GM12878 (cell line): ENCODE results near the gene ZC3H8. TPM values are rescaled to one million over a fixed set of nuclear protein-coding genes. Genes with fewer than 3 reads are reported as not detected.

Experiments
- ATAC-seq: fragments of 200-7000 bp; cut with Tn5 transposase; 3 replicates; pipeline ENCODE4 v1.9.1; 2020; ENCODE audit warnings: mild to moderate bottlenecking, moderate library complexity
- BruUV-seq: library from RNA; stranded (reverse); fragments of 400-500 nt; replicated peaks from 2 replicates; lab custom pipeline; 2021; lab: Mats Ljungman, UMichigan
- CTCF ChIA-PET: fragments of 300-600 bp; sonication (Branson Sonifier 250); formaldehyde crosslinking; extraction: SDS; loops from one replicate; lab custom pipeline; 2021; ENCODE audit warnings: inconsistent platforms; lab: Yijun Ruan, JAX
- POLR2A ChIA-PET: fragments of 350-600 bp; formaldehyde crosslinking; extraction: SDS; loops from one replicate; lab custom pipeline; 2021; ENCODE audit warnings: inconsistent platforms; lab: Charles Lee
- RAD21 ChIA-PET: fragments of 300-600 bp; sonication (Branson Sonifier 250); formaldehyde crosslinking; loops from one replicate; lab custom pipeline; 2023; ENCODE audit warnings: antibody characterized with exemption; ENCODE audit not compliant: unreplicated experiment; lab: Charles Lee
- SMC1A ChIA-PET: fragments of 300-600 bp; sonication (Branson Sonifier 250); formaldehyde crosslinking; loops from one replicate; lab custom pipeline; 2023; ENCODE audit not compliant: unreplicated experiment, uncharacterized antibody; lab: Charles Lee
- DNase-seq: peaks from one replicate; pipeline ENCODE4 v3.0.0-alpha.2; 2011; ENCODE audit warnings: low read depth, low spot score
- FAIRE-seq: peaks from 3 replicates; lab custom pipeline; 2011; peaks lifted over from hg19 to GRCh38; lab: Jason Lieb, UNC
- H2AFZ ChIP-seq: 2 replicates; pipeline ENCODE4 v1.6.0; 2011; ENCODE audit warnings: low read depth, low read length, control low read depth; ENCODE audit not compliant: control insufficient read depth
- H3K27ac ChIP-seq: 2 replicates; pipeline ENCODE4 v1.5.1; 2011; ENCODE audit warnings: control low read depth; ENCODE audit not compliant: control insufficient read depth, insufficient read depth
- H3K27me3 ChIP-seq, 2 experiments: replicated peaks in 1 of 2; 2 replicates each; pipeline versions ENCODE4 v1.6.0 to v1.6.1; 2011; ENCODE audit warnings: low read length in 1 of 2; ENCODE audit not compliant: control insufficient read depth in 2 of 2, insufficient read depth in 2 of 2
- H3K36me3 ChIP-seq, 2 experiments: 2 replicates each; pipeline ENCODE4 v1.5.1; 2011; ENCODE audit warnings: low read length in 1 of 2; ENCODE audit not compliant: control insufficient read depth in 2 of 2, insufficient read depth in 2 of 2
- H3K4me1 ChIP-seq: 2 replicates; pipeline ENCODE4 v1.6.1; 2011; ENCODE audit warnings: mild to moderate bottlenecking, low read length, moderate library complexity, mixed read lengths; ENCODE audit not compliant: control insufficient read depth, insufficient read depth
- H3K4me2 ChIP-seq: 2 replicates; pipeline ENCODE4 v1.6.0; 2011; ENCODE audit warnings: control low read depth; ENCODE audit not compliant: control insufficient read depth, insufficient read depth
- H3K4me3 ChIP-seq: fragments of 200-600 bp; sonication (generic); 2 replicates; pipeline ENCODE4 v1.5.1; 2016
- H3K79me2 ChIP-seq: 2 replicates; pipeline ENCODE4 v1.6.0; 2011; ENCODE audit warnings: low read length; ENCODE audit not compliant: control insufficient read depth, insufficient read depth
- H3K9ac ChIP-seq: 2 replicates; pipeline ENCODE4 v1.8.0; 2011; ENCODE audit warnings: low read length, control low read depth, mixed read lengths; ENCODE audit not compliant: control insufficient read depth, insufficient read depth
- H3K9me3 ChIP-seq: replicated peaks from 3 replicates; pipeline ENCODE4 v1.5.1; 2011; ENCODE audit warnings: mild to moderate bottlenecking, low read length; ENCODE audit not compliant: control insufficient read depth, insufficient read depth
- H4K20me1 ChIP-seq: 2 replicates; pipeline ENCODE4 v1.6.0; 2011; ENCODE audit not compliant: control insufficient read depth, insufficient read depth
- CEBPZ ChIP-seq: fragments of 150-350 bp; IDR thresholded peaks from 2 replicates; pipeline ENCODE4 v1.6.1; 2016; ENCODE audit warnings: low read depth, low read length
- CUX1 ChIP-seq: IDR thresholded peaks from 2 replicates; pipeline ENCODE4 v1.6.1; 2012; ENCODE audit warnings: improper control_type of control experiment, low read depth, low read length; ENCODE audit not compliant: insufficient replicate concordance
- IKZF2 ChIP-seq, 2 experiments: fragments of 450-650 bp; IDR thresholded peaks; 2 replicates each; pipeline ENCODE4 v1.6.1; 2017; ENCODE audit warnings: mild to moderate bottlenecking in 2 of 2, moderate library complexity in 2 of 2
- IRF3 ChIP-seq: fragments of 450-650 bp; IDR thresholded peaks from 2 replicates; pipeline ENCODE4 v1.6.1; 2014; ENCODE audit warnings: mild to moderate bottlenecking
- NFIC ChIP-seq: IDR thresholded peaks from 2 replicates; pipeline ENCODE4 v1.6.1; 2012; ENCODE audit warnings: low read depth, mild to moderate bottlenecking, inconsistent platforms, low read length, moderate library complexity
- NFXL1 ChIP-seq: fragments of 450-650 bp; IDR thresholded peaks from 2 replicates; pipeline ENCODE4 v1.6.1; 2017; ENCODE audit warnings: antibody characterized with exemption, mild to moderate bottlenecking, borderline replicate concordance
- SMARCA5 ChIP-seq: fragments of 450-650 bp; IDR thresholded peaks from 2 replicates; pipeline ENCODE4 v1.6.1; 2017; ENCODE audit warnings: mild to moderate bottlenecking
- SP1 ChIP-seq: IDR thresholded peaks from one replicate; pipeline ENCODE4 v1.6.1; 2011; ENCODE audit warnings: low read depth, low read length
- ZBTB33 ChIP-seq: fragments of 450-650 bp; IDR thresholded peaks from 2 replicates; pipeline ENCODE4 v1.6.1; 2017; ENCODE audit warnings: mild to moderate bottlenecking
- WGBS: methylation state at CpG from one replicate; pipeline ENCODE4 v1.1.6; 2016; ENCODE audit warnings: low lambda C conversion rate; ENCODE audit not compliant: insufficient replicate concordance, insufficient coverage; ENCODE audit errors: missing lambda C conversion rate; 5-methylcytosine and 5-hydroxymethylcytosine counted together
- in situ Hi-C: fragments of 300-500 bp; cut with MboI; formaldehyde crosslinking; loops from 9 replicates; pipeline ENCODE4 v1.14.3; 2018; ENCODE audit warnings: mixed read lengths
- intact Hi-C: fragments of 100-400 bp; cut with micrococcal nuclease; formaldehyde crosslinking; loops from one replicate; pipeline ENCODE4 v1.14.2; 2022; ENCODE audit not compliant: unreplicated experiment
- polyA plus RNA-seq, 11 experiments: library from polyadenylated mRNA; depleted of rRNA in 4 of 11; unstranded in 6 of 11; stranded (reverse) in 5 of 11; fragments of >200 nt; fragmentation: Nextera tagmentation in 4 of 11; fragmentation: Illumina TruSeq in 1 of 11; extraction: Ambion mirVana in 4 of 11; extraction: Trizol in 1 of 11; gene quantifications; 1 replicate in 1 of 11; 2 replicates in 10 of 11; pipeline versions ENCODE4 v1.2.1 to v1.2.3, GENCODE V29; 2011 to 2016; ENCODE audit warnings: inconsistent platforms in 2 of 11, missing spikeins in 2 of 11, low read depth in 1 of 11
- total RNA-seq, 4 experiments: library from RNA; depleted of rRNA in 3 of 4; stranded (reverse); fragments of >200 nt in 3 of 4; fragmentation: Illumina TruSeq in 1 of 4; extraction: Trizol in 1 of 4; gene quantifications; 2 replicates each; pipeline versions ENCODE4 v1.2.1 to v1.2.3, GENCODE V29; 2013 to 2021

ZC3H8 gene
- total and polyA plus RNA-seq, 10 of the 15 experiments (the other 5 are each of a cell fraction or from before 2014, with no cell fraction given), result 9.9 to 28.4 (median 19.5) TPM

- no peaks in the 10 kb centered on the region; the same call in 1 of the 2 replicates for H3K79me2 ChIP-seq
- peak overlapping the region; percentile 98 for H2AFZ ChIP-seq
- H4K20me1 ChIP-seq, result no peaks in the 10 kb centered on the region
- peak; percentile 70 for ATAC-seq
- H3K9me3 ChIP-seq, result no peaks in the 10 kb centered on the region
- H3K36me3 ChIP-seq, result no peaks in the 10 kb centered on the region
- in situ Hi-C loops, result loop anchor here (10.0 kb wide), 1 partner anchor 375 kb away; the partner anchor contains the start of gene ANAPC1
- H3K27ac ChIP-seq, result no peak overlapping the region
- intact Hi-C loops, result loop anchor here (2.0 to 5.0 kb wide), 3 partner anchors 173 to 323 kb away; partner anchors contain the start of genes RGPD8 and TTL
- H3K4me1 ChIP-seq, result peaks cover 3% of the 10 kb centered on the region; the same call in 1 of the 2 replicates
- DNase-seq, result peak; percentile 35
- peak overlapping the region; percentile 88 for H3K4me2 ChIP-seq
- ChIA-PET SMC1A (interaction anchor here (0.8 to 2.8 kb wide), 13 partner anchors 12 to 372 kb away, joined by 3 to 8 read pairs (median 4); partner anchors contain the start of gene RGPD8), CTCF (interaction anchor here (0.6 to 2.9 kb wide), 25 partner anchors 9 to 401 kb away, joined by 3 to 39 read pairs (median 4); partner anchors contain the start of gene RGPD8), POLR2A (interaction anchor here (0.5 to 1.3 kb wide), 2 partner anchors 9 to 459 kb away, joined by 3 to 6 read pairs; no protein-coding TSS in a partner anchor), RAD21 (interaction anchor here (0.6 to 2.2 kb wide), 7 partner anchors 18 to 449 kb away, joined by 3 to 10 read pairs (median 4); partner anchors contain the start of gene RGPD8)
- WGBS, result 21% methylated on average over 15 of the region's 15 CpGs
- H3K4me3 ChIP-seq, result no peak overlapping the region
- BruUV-seq, result no TSS peak
- H3K27me3 ChIP-seq, result no peaks in the 10 kb centered on the region
- no peak overlapping the region; the same call in 1 of the 2 replicates for H3K9ac ChIP-seq
- FAIRE-seq, result peak; percentile 84
- TF ChIP-seq CEBPZ, result no peak
- TF ChIP-seq NFIC, result no peak
- no peak for TF ChIP-seq CUX1
- TF ChIP-seq NFXL1, result no peak
- TF ChIP-seq SP1, result no peak
- 0 out of 2 replicates have a peak, but pooled peaks have one; percentile 33 for TF ChIP-seq SMARCA5
- peak in 1 of 2 experiments; percentile 49; a peak in 2 of 4 replicates for TF ChIP-seq IKZF2 (IDR thresholded peaks at IDR 0.05)
- no peak for TF ChIP-seq IRF3
- TF ChIP-seq ZBTB33, result no peak
These were observed 4.9 kb upstream of the ZC3H8 start for GRCh38 chr2:112259509-112260294.
